ENCODE data around the gene LRP1B.

DNA sequence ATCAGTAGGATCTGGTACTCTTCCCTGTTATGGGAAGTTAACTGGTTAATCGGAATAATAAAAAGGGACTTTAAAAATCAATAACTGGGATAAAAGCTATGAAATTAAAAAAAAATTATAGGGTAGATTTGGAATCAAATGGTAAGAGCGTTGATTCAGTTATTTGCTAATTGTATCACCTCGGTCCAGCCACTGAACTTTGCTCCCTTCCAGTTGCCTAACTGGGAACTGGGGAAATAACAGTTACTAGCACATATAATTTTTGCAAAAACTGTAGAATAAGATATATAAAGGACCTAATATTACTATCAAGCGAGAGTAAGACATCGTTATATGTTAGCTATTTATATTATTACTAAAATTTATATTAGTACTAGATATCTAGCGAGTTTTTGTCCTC is 302.1 kb downstream of the LRP1B start:
- TF ChIP-seq EP300 (IDR thresholded peaks at IDR 0.05; ENCODE audit: borderline replicate concordance in 1 of 2, low read depth in 2 of 2, low read length in 2 of 2) = no peak
- TF ChIP-seq, protein P1, sequence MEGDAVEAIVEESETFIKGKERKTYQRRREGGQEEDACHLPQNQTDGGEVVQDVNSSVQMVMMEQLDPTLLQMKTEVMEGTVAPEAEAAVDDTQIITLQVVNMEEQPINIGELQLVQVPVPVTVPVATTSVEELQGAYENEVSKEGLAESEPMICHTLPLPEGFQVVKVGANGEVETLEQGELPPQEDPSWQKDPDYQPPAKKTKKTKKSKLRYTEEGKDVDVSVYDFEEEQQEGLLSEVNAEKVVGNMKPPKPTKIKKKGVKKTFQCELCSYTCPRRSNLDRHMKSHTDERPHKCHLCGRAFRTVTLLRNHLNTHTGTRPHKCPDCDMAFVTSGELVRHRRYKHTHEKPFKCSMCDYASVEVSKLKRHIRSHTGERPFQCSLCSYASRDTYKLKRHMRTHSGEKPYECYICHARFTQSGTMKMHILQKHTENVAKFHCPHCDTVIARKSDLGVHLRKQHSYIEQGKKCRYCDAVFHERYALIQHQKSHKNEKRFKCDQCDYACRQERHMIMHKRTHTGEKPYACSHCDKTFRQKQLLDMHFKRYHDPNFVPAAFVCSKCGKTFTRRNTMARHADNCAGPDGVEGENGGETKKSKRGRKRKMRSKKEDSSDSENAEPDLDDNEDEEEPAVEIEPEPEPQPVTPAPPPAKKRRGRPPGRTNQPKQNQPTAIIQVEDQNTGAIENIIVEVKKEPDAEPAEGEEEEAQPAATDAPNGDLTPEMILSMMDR (IDR thresholded peaks at IDR 0.05; ENCODE audit: control extremely low read depth in 1 of 3, insufficient read depth in 1 of 3, low read depth in 1 of 3, low read length in 3 of 3) = no peak
- TF ChIP-seq, protein P2, sequence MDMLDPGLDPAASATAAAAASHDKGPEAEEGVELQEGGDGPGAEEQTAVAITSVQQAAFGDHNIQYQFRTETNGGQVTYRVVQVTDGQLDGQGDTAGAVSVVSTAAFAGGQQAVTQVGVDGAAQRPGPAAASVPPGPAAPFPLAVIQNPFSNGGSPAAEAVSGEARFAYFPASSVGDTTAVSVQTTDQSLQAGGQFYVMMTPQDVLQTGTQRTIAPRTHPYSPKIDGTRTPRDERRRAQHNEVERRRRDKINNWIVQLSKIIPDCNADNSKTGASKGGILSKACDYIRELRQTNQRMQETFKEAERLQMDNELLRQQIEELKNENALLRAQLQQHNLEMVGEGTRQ (IDR thresholded peaks at IDR 0.05; ENCODE audit: low read length) = no peak
- TF ChIP-seq TAF1 (IDR thresholded peaks at IDR 0.05; ENCODE audit: low read depth, low read length) = no peak
- TF ChIP-seq MAFK (IDR thresholded peaks at IDR 0.05; ENCODE audit: low read depth, low read length) = no peak
- TF ChIP-seq JUND (IDR thresholded peaks at IDR 0.05; ENCODE audit: low read length) = no peak

Measured in H1 (cell line).